H1 (cell line): ENCODE results near the gene CHN2. TPM values are rescaled to one million over a fixed set of nuclear protein-coding genes. Genes with fewer than 3 reads are reported as not detected.

Experiments
- CTCF ChIA-PET: fragments of 300-600 bp; sonication (Branson Sonifier 250); formaldehyde crosslinking; loops from one replicate; lab custom pipeline; 2021; ENCODE audit not compliant: partially characterized antibody; lab: Charles Lee
- POLR2A ChIA-PET: fragments of 300-600 bp; sonication (Branson Sonifier 250); formaldehyde crosslinking; loops from one replicate; lab custom pipeline; 2021; ENCODE audit warnings: inconsistent platforms; ENCODE audit not compliant: partially characterized antibody; lab: Charles Lee
- DNase-seq, 2 experiments: peaks; one replicate each; pipeline versions ENCODE4 v3.0.0 to v3.0.0-alpha.2; 2010 to 2022; ENCODE audit warnings: low spot score in 2 of 2, low read depth in 1 of 2, mixed read lengths in 1 of 2
- FAIRE-seq: peaks from 2 replicates; lab custom pipeline; 2011; peaks lifted over from hg19 to GRCh38; lab: Jason Lieb, UNC
- H2AFZ ChIP-seq: 2 replicates; pipeline ENCODE4 v1.8.1; 2012; ENCODE audit warnings: low read length, inconsistent platforms
- H2AK5ac ChIP-seq: 2 replicates; pipeline ENCODE4 v1.6.1; 2013; ENCODE audit warnings: low read depth, low read length
- H2BK120ac ChIP-seq: replicated peaks from 2 replicates; pipeline ENCODE3; 2013; ENCODE audit warnings: low read depth, low read length, inconsistent platforms
- H2BK12ac ChIP-seq: 2 replicates; pipeline ENCODE4 v1.6.1; 2013; ENCODE audit warnings: low read depth, low read length
- H2BK15ac ChIP-seq: 2 replicates; pipeline ENCODE4 v1.6.1; 2013; ENCODE audit warnings: low read length
- H2BK20ac ChIP-seq: 2 replicates; pipeline ENCODE4 v1.6.1; 2013; ENCODE audit warnings: low read length
- H2BK5ac ChIP-seq: 2 replicates; pipeline ENCODE4 v1.6.1; 2013; ENCODE audit warnings: low read depth, low read length
- H3K14ac ChIP-seq: 2 replicates; pipeline ENCODE4 v1.6.1; 2013; ENCODE audit warnings: inconsistent platforms; ENCODE audit not compliant: insufficient read length
- H3K18ac ChIP-seq: 2 replicates; pipeline ENCODE4 v1.6.1; 2013; ENCODE audit warnings: low read length; ENCODE audit errors: extremely low read depth
- H3K23ac ChIP-seq: 2 replicates; pipeline ENCODE4 v1.6.1; 2013; ENCODE audit warnings: inconsistent platforms; ENCODE audit not compliant: insufficient read length
- H3K23me2 ChIP-seq: 2 replicates; pipeline ENCODE4 v1.6.1; 2013; ENCODE audit warnings: low read depth, low read length
- H3K27ac ChIP-seq: 2 replicates; pipeline ENCODE4 v1.6.1; 2011; ENCODE audit warnings: low read depth, low read length, inconsistent platforms
- H3K27me3 ChIP-seq, 4 experiments: replicated peaks in 1 of 4; 1 replicate in 1 of 4; 2 replicates in 3 of 4; pipeline versions ENCODE4 v1.6.1 to v1.8.1; 2011 to 2013; ENCODE audit warnings: low read length in 3 of 4, mild to moderate bottlenecking in 3 of 4, inconsistent platforms in 2 of 4, mixed read lengths in 2 of 4, moderate library complexity in 1 of 4; ENCODE audit not compliant: control insufficient read depth in 3 of 4, insufficient read depth in 3 of 4; ENCODE audit errors: extremely low read depth in 1 of 4
- H3K36me3 ChIP-seq, 4 experiments: 2 replicates each; pipeline versions ENCODE4 v1.6.1 to v1.8.1; 2011 to 2013; ENCODE audit warnings: mild to moderate bottlenecking in 4 of 4, low read length in 3 of 4, moderate library complexity in 2 of 4, control low read depth in 1 of 4, inconsistent platforms in 1 of 4; ENCODE audit not compliant: insufficient read depth in 4 of 4, control insufficient read depth in 2 of 4
- H3K4ac ChIP-seq: replicated peaks from 2 replicates; pipeline ENCODE3; 2013; ENCODE audit warnings: low read length, low read depth, mixed read lengths, inconsistent platforms; ENCODE audit not compliant: insufficient read length
- H3K4me1 ChIP-seq, 4 experiments: replicated peaks in 1 of 4; 1 replicate in 1 of 4; 2 replicates in 3 of 4; pipeline versions ENCODE4 v1.6.1 to v1.8.1; 2011 to 2013; ENCODE audit warnings: low read length in 3 of 4, inconsistent platforms in 2 of 4, mixed read lengths in 1 of 4; ENCODE audit not compliant: insufficient read depth in 4 of 4, control insufficient read depth in 3 of 4
- H3K4me2 ChIP-seq, 2 experiments: 2 replicates each; pipeline versions ENCODE4 v1.6.1 to v1.8.1; 2011 to 2013; ENCODE audit warnings: low read depth in 2 of 2, low read length in 2 of 2, control low read depth in 1 of 2, inconsistent platforms in 1 of 2, mild to moderate bottlenecking in 1 of 2; ENCODE audit not compliant: insufficient read depth in 1 of 2
- H3K4me3 ChIP-seq, 4 experiments: fragments of 200-600, 300-600 bp in 1 of 4; sonication (generic), shearing (Covaris generic), sonication (Bioruptor Twin) in 1 of 4; 2 replicates each; pipeline versions ENCODE4 v1.5.1 to v1.8.1; 2011 to 2016; ENCODE audit warnings: low read length in 4 of 4, low read depth in 3 of 4, control low read depth in 2 of 4, inconsistent platforms in 2 of 4, mild to moderate bottlenecking in 2 of 4, mixed read lengths in 1 of 4, moderate library complexity in 1 of 4; ENCODE audit not compliant: insufficient read depth in 2 of 4; ENCODE audit errors: extremely low read depth in 1 of 4
- H3K56ac ChIP-seq: replicated peaks from 2 replicates; pipeline ENCODE3; 2013; ENCODE audit warnings: low read depth, mild to moderate bottlenecking, mixed read lengths, low read length, inconsistent platforms; ENCODE audit not compliant: insufficient read length
- H3K79me1 ChIP-seq: 2 replicates; pipeline ENCODE4 v1.6.1; 2013; ENCODE audit warnings: low read depth, low read length, control low read depth
- H3K79me2 ChIP-seq, 2 experiments: 2 replicates each; pipeline versions ENCODE4 v1.6.1 to v1.8.1; 2012 to 2013; ENCODE audit warnings: low read length in 2 of 2, mild to moderate bottlenecking in 2 of 2, inconsistent platforms in 1 of 2; ENCODE audit not compliant: insufficient read depth in 2 of 2, control insufficient read depth in 1 of 2
- H3K9ac ChIP-seq, 4 experiments: replicated peaks in 1 of 4; 1 replicate in 1 of 4; 2 replicates in 3 of 4; pipeline versions ENCODE4 v1.6.1 to v1.8.1; 2011 to 2013; ENCODE audit warnings: low read depth in 3 of 4, low read length in 3 of 4, control low read depth in 2 of 4, mild to moderate bottlenecking in 2 of 4, moderate library complexity in 2 of 4, inconsistent platforms in 1 of 4; ENCODE audit errors: extremely low read depth in 1 of 4
- H3K9me3 ChIP-seq, 2 experiments: 2 replicates each; pipeline versions ENCODE4 v1.6.1 to v1.8.1; 2012 to 2013; ENCODE audit warnings: mild to moderate bottlenecking in 2 of 2, moderate library complexity in 2 of 2, control low read depth in 1 of 2, inconsistent platforms in 1 of 2, low read depth in 1 of 2, low read length in 1 of 2, mixed read lengths in 1 of 2; ENCODE audit not compliant: insufficient read depth in 2 of 2
- H4K20me1 ChIP-seq, 2 experiments: replicated peaks in 1 of 2; 2 replicates each; pipeline versions ENCODE3 to v1.8.1; 2011 to 2013; ENCODE audit warnings: inconsistent platforms in 2 of 2, low read length in 2 of 2, mild to moderate bottlenecking in 1 of 2; ENCODE audit not compliant: insufficient read depth in 2 of 2, control insufficient read depth in 1 of 2
- H4K5ac ChIP-seq: 2 replicates; pipeline ENCODE4 v1.6.1; 2013; ENCODE audit warnings: low read length, low read depth, mixed read lengths, inconsistent platforms; ENCODE audit not compliant: insufficient read length
- H4K8ac ChIP-seq: 2 replicates; pipeline ENCODE4 v1.8.0; 2013; ENCODE audit warnings: mild to moderate bottlenecking, moderate library complexity, low read length, inconsistent platforms; ENCODE audit not compliant: insufficient read depth; ENCODE audit errors: extremely low read depth
- H4K91ac ChIP-seq: replicated peaks from 2 replicates; pipeline ENCODE3; 2013; ENCODE audit warnings: low read length, mixed read lengths, inconsistent platforms; ENCODE audit not compliant: insufficient read length
- ATF3 ChIP-seq: IDR thresholded peaks from 2 replicates; pipeline ENCODE4 v1.6.1; 2011; ENCODE audit warnings: low read depth, mild to moderate bottlenecking, low read length; ENCODE audit not compliant: insufficient read depth
- CBX8 ChIP-seq: fragments of 300-800, 300-1000 bp; sonication (generic); IDR thresholded peaks from 2 replicates; pipeline ENCODE4 v1.7.1; 2016; ENCODE audit warnings: low read depth, low read length, borderline replicate concordance
- EZH2 ChIP-seq: fragments of 200-600 bp; sonication (generic); IDR thresholded peaks from 2 replicates; pipeline ENCODE4 v1.7.1; 2012; ENCODE audit warnings: low read depth, mild to moderate bottlenecking, moderate library complexity, low read length, inconsistent platforms; ENCODE audit not compliant: severe bottlenecking
- KDM1A ChIP-seq: fragments of 200-600, 300-600 bp; sonication (generic); IDR thresholded peaks from 2 replicates; pipeline ENCODE4 v1.7.1; 2016; ENCODE audit warnings: mild to moderate bottlenecking, low read length, borderline replicate concordance
- RBBP5 ChIP-seq: IDR thresholded peaks from 2 replicates; pipeline ENCODE4 v1.7.1; 2012; ENCODE audit warnings: low read depth, mild to moderate bottlenecking, inconsistent platforms, low read length, moderate library complexity, borderline replicate concordance
- SUZ12 ChIP-seq: fragments of 200-600 bp; sonication (generic); IDR thresholded peaks from 2 replicates; pipeline ENCODE4 v1.6.1; 2012; ENCODE audit warnings: mild to moderate bottlenecking, inconsistent platforms, low read length, moderate library complexity, mixed read lengths
- WGBS, 2 experiments: shearing (Covaris generic) in 1 of 2; methylation state at CpG; one replicate each; pipeline versions ENCODE4 v1.1.6 to v1.1.7; 2013 to 2015; ENCODE audit warnings: low lambda C conversion rate in 2 of 2, mixed read lengths in 2 of 2, inconsistent platforms in 1 of 2, low coverage in 1 of 2, missing lambda C conversion rate in 1 of 2; ENCODE audit not compliant: insufficient replicate concordance in 2 of 2, insufficient coverage in 1 of 2, insufficient read length in 1 of 2; ENCODE audit errors: extremely low coverage in 1 of 2, missing lambda C conversion rate in 1 of 2; 5-methylcytosine and 5-hydroxymethylcytosine counted together
- polyA plus RNA-seq, 7 experiments: library from polyadenylated mRNA; depleted of rRNA in 3 of 7; stranded (reverse) in 5 of 7; unstranded in 2 of 7; fragments of >200 nt in 5 of 7; fragments of 200-250 nt in 2 of 7; gene quantifications; 1 replicate in 5 of 7; 2 replicates in 1 of 7; 4 replicates in 1 of 7; pipeline versions ENCODE4 v1.2.1 to v1.2.3, GENCODE V29; 2011 to 2013; ENCODE audit warnings: missing spikeins in 2 of 7, mixed read lengths in 2 of 7
- total RNA-seq: library from RNA; stranded (reverse); fragmentation: NEBNext Ultra II Directional; extraction: Animal tissue kit (Norgen Biotek cat#: 25700); gene quantifications from 2 replicates; pipeline ENCODE4 v1.2.1, GENCODE V29; 2021

CHN2 gene
- total and polyA plus RNA-seq, 2 of the 8 experiments (the other 6 are each of a cell fraction or from before 2014, with no cell fraction given), result 2.9 to 4.8 TPM

GRCh38 chr7:29344334-29344978, 149.9 kb downstream of the CHN2 start:
- Histone ChIP-seq H3K14ac (no peak overlapping the region), H3K27ac (no peak overlapping the region), H3K18ac (no peak overlapping the region), H2BK120ac (no peak overlapping the region), H2BK20ac (no peak overlapping the region), H3K79me2 (no peaks in the 10 kb centered on the region), H3K36me3 (no peaks in the 10 kb centered on the region), H2BK15ac (no peak overlapping the region), H3K4me3 (no peak overlapping the region), H3K27me3 (no peaks in the 10 kb centered on the region), H3K4me2 (no peak overlapping the region), H3K23me2 (peaks cover 2% of the 10 kb centered on the region; the same call in 1 of the 2 replicates), H2BK12ac (no peak overlapping the region), H3K56ac (no peak overlapping the region), H2BK5ac (no peak overlapping the region), H3K23ac (no peak overlapping the region), H3K4ac (no peak overlapping the region), H4K5ac (no peak overlapping the region), H4K8ac (no peak overlapping the region), H2AFZ (no peak overlapping the region), H3K4me1 (no peaks in the 10 kb centered on the region; a peak in 1 of 7 replicates), H4K91ac (no peak overlapping the region), H3K9me3 (no peaks in the 10 kb centered on the region), H2AK5ac (no peak overlapping the region), H3K79me1 (no peaks in the 10 kb centered on the region), H4K20me1 (peaks cover 0 to 2% of the 10 kb centered on the region in 2 experiments), H3K9ac (no peak overlapping the region)
- 88% methylated on average over 4 of the region's 4 CpGs; no CpG with 5 or more reads in 1 of the 2 experiments for WGBS, 2 experiments
- CTCF ChIA-PET, result interaction anchor here (0.7 to 5.1 kb wide), 15 partner anchors 13 to 423 kb away, joined by 3 to 39 read pairs (median 7); no protein-coding TSS in a partner anchor
- POLR2A ChIA-PET, result no interaction called here
- DNase-seq, result no peak
- no peak for FAIRE-seq
- TF ChIP-seq EZH2 (no peak), CBX8 (no peak), RBBP5 (no peak), ATF3 (no peak), KDM1A (no peak), SUZ12 (no peak)
